HG03342 (cell line): ENCODE data around the gene STAT5B.
A peak's percentile ranks its signal among the peaks of the same experiment; 100 is the strongest.
"Not testable (repeated sequence)": the region's sequence is repeated elsewhere in the genome, so short reads cannot be mapped to it uniquely, and the experiment has no call there.

ENCODE experiments used
- ATAC-seq: cut with Tn5 transposase; IDR thresholded peaks from one replicate; pipeline ENCODE4 v1.9.1; 2021; ENCODE audit warnings: mild to moderate bottlenecking, moderate library complexity; ENCODE audit not compliant: unreplicated experiment

The STAT5B gene

GRCh38 chr17:42276359-42276608 lies at the start of gene STAT5B:
Gene STAT5B, minus strand, starts transcription at chr17:42276391. Its CDS starts 44,264 bp downstream, at chr17:42232127.
- ATAC-seq = peak; percentile 57

DNA sequence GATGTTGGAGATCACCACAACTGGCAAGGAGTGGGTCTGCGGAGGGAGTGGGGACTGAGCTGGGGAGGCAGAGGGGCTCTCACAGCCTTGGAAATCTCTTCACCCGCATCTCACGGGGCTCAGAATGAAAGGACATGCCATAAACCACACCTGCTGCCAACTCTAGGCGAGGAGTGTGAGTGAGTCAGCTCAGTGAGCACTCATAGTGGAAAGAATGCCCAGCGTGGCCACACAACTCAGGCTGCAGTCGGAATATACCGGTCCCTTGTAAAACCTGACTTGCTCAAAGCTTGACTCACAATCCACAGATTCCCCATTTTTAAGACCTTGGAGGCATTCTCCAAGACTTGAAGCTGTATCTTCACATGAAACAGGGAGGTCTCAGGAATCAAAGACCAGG lies 48.8 kb upstream of the STAT5B start:
- ATAC-seq = no peak

- no peak for ATAC-seq
Observed at GRCh38 chr17:42323268-42323773, 47.1 kb upstream of the STAT5B start.

- ATAC-seq = no peak
Observed at GRCh38 chr17:42322382-42323267, 46.4 kb upstream of the STAT5B start.

GRCh38 chr17:42321555-42321954 lies 45.4 kb upstream of the STAT5B start:
- ATAC-seq = no peak

DNA sequence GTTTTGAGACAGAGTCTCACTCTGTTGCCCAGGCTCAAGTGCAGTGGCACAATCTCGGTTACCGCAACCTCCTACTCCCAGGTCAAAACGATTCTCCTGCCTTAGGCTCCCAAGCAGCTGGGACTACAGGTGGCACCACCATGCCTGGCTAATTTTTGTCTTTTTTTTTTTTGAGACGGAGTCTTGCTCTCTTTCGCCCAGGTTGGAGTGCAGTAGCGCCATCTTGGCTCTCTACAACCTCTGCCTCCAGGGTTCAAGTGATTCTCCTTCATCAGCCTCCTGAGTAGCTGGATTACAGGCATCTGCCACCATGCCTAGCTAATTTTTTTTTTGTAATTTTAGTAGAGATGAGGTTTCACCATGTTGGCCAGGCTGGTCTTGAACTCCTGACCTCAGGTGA lies 41.8 kb upstream of the STAT5B start:
- ATAC-seq = not testable (repeated sequence)

- no peak for ATAC-seq
Observed at GRCh38 chr17:42317266-42317845, 41.2 kb upstream of the STAT5B start.

GRCh38 chr17:42316755-42317154 lies 40.6 kb upstream of the STAT5B start:
- no peak for ATAC-seq

DNA sequence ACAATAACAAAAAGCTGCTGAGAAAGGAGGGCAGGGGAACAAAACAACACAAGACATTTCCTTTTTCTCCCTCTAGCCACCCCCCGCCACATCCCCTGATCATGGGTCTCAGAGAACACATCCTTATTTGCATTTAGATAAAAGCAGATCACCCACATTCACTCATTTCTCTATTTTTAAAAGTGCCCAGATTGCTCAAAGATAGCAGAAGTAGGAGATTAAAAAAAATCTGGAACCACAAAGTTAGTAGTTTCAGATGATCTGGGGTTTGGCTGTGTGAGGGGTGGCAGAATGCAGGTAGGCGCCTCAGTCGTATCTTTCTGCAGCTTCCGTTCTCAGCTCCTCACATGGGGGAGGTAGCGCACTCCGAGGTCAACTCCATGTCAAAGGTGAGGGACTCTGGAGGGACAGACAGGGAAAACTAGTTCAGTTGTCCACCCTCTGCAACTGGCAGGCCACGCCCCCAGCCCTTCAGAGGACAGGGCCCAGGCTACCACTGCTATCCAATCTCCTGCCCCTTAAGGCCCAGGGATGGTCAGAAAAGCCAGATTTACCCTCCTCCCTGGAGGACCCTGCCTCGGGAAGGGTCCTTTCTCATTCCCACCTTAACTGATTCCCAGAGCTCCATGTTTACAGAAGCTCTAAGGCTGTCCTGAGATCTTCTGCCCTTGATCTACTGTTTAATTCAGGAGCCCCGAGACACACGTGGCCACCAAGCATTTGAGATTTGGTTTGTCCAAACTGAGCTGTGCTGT lies 39.4 kb upstream of the STAT5B start:
- no peak for ATAC-seq

GRCh38 chr17:42313773-42314566 lies 37.8 kb upstream of the STAT5B start:
- ATAC-seq = no peak

DNA sequence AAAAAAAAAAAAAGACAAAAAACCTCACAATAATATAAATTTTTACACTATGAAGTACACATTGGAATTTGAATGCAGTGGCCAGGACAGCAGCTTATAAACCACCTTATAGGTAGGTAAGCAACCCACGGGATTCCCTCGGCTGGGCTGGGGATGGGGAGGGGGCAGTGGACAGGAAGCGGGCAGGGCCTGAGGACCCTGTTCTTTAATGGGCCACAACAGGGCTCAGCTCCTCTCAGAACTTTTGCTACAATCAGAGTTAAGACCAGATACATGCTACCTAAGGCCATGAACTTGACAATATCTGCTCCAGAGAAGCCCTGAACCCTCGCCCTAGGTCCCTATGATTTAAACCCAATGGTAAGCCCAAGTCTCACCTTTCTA lies 37.2 kb upstream of the STAT5B start:
- ATAC-seq = no peak

GRCh38 chr17:42312285-42313130 lies 36.3 kb upstream of the STAT5B start:
- ATAC-seq = no peak

GRCh38 chr17:42312035-42312284 lies 35.8 kb upstream of the STAT5B start:
- ATAC-seq = no peak

DNA sequence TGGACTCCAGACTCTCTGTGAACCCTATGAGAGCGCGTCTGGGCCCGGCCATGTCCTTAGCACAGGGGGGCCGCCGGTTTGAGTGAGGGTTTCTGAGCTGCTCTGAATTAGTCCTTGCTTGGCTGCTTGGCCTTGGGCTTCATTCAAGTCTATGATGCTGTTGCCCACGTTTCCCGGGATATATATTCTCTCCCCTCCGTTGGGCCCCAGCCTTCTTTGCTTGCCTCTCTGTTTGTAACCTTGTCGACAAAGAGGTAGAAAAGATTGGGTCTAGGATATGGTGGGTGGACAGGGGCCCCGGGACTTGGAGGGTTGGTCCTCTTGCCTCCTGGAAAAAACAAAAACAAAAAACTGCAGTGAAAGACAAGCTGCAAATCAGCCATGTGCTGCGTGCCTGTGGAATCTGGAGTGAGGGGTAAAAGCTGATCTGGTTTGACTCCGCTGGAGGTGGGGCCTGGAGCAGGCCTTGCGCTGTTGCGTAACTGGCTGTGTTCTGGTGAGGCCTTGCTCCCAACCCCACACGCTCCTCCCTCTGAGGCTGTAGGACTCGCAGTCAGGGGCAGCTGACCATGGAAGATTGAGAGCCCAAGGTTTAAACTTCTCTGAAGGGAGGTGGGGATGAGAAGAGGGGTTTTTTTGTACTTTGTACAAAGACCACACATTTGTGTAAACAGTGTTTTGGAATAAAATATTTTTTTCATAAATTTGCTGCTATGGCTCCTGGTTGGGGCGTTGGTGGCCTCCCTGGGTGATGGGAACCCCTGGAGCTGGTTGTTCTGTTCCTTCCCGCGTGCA lies 35.2 kb upstream of the STAT5B start:
- ATAC-seq = no peak

DNA sequence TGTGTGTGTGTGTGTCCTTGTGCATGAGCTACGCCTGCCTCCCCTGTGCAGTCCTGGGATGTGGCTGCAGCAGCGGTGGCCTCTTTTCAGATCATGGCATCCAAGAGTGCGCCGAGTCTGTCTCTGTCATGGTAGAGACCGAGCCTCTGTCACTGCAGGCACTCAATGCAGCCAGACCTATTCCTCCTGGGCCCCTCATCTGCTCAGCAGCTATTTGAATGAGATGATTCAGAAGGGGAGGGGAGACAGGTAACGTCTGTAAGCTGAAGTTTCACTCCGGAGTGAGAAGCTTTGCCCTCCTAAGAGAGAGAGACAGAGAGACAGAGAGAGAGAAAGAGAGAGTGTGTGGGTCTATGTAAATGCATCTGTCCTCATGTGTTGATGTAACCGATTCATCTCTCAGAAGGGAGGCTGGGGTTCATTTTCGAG lies 34.6 kb upstream of the STAT5B start:
- no peak for ATAC-seq

DNA sequence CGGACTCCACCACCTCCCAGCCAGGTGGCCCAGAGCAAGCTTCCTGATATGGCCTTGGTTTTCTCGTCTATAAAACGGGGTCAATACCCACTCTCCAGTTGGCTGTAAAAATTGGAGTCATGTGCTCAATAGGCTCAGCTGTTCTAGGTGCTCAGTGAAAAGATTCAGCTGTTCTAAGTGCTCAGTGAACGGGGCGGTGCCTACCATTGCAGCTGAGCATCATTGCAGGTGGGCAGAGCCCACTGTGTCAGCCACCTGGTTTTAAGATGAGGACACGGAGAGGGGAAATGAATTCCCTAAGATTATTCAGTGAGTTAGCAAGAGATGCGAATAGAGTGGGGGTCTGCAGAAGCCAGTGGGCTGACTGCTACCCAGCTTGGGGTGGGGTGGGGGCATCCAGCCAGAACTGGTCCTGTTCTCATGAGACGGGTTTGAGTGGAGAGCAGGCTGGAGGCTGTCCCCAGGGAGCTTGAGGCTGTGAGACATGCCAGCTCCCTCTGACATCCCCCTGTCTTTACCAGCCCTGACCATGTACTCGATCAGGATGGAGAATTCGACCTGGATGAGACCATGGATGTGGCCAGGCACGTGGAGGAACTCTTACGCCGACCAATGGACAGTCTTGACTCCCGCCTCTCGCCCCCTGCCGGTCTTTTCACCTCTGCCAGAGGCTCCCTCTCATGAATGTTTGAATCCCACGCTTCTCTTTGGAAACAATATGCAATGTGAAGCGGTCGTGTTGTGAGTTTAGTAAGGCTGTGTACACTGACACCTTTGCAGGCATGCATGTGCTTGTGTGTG lies 34.0 kb upstream of the STAT5B start:
- no peak for ATAC-seq

DNA sequence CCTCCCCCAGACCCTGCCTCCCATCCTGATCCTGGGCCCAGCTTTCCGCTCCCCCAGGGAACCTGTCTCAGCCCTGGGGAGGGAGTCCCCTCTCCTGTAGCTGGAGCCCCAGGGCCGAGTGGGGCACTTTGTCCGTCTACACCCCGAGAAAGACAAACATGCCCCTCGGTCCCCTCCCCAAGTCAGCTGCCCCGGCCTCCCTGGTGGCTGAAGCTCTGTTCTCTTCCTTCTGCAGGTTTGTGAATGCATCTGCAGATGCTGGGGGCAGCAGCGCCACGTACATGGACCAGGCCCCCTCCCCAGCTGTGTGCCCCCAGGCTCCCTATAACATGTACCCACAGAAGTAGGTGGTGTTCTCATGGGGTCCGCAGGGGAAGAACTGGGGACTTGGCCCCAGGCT lies 33.0 kb upstream of the STAT5B start:
- ATAC-seq = no peak

- no peak for ATAC-seq
Observed at GRCh38 chr17:42308446-42308845, 32.3 kb upstream of the STAT5B start.
